Eye (tissue), 1 donor: ENCODE measurements around the gene NPAS3.

Experiments used
- DNase-seq: peaks from one replicate; pipeline ENCODE4 v3.0.0-alpha.2; 2015

The NPAS3 gene

DNA sequence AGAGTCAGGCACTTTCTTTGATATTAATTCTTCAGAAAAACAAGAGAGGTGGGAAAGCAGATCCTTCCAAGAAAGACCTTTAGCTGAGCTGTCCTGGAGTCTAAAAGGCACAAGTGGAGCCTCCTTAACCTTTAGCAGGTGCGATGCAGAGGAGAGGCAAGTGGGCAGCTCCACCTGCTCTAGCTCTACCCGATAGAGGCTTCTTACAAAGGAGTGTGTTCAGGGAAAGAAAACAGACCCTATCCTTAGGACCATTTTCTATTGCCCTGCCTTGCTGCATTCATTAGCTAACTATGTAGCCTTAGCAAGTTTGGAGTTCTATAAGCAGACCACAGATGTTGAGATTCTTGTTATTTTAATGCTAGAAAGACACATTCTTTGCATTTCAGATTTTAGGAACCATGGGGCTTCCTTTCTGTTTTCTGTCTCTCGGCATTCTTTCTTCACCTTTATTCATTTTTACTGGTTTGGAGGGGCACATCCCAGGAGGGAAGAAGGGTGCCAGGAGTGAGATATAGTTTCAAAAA is 797.7 kb downstream of the NPAS3 start:
- no peak for DNase-seq

DNA sequence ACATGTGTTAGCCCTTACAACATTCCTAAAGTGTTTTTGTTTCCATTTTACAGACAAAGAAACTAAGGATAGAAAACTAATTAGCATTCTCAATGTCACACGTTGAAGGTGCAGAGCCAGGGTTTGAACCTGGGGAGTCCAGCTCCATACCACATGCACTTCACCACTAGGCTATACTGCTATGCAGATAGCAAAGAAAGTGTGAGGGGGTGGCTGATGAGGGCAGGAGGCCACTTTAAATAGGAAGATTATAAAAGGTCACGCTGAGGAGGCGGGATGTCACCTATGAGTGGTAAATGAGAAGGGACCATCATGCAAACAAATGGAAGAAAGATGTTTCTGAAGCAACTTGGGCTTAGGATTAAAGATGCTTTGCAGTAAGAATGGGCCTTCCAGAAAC is 798.3 kb downstream of the NPAS3 start:
- no peak for DNase-seq

DNA sequence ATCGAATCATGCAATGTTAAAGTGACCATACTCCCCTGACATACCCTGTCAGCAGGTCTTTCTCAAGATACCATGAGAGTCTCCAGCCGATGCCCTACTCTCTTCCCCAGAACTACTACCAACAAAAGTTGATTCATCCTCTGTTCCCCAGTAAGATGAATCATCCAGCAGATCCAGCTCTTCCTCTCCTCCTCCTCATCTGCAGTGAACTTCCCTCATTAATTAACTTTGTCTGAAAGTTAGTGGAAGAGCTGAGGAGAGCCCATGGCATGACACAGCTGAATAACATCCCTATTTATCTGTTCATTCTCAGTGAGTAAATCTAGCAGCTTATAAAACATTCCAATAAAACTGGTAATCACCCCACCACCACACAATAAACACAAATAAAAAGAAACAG is 798.8 kb downstream of the NPAS3 start:
- no peak for DNase-seq

DNA sequence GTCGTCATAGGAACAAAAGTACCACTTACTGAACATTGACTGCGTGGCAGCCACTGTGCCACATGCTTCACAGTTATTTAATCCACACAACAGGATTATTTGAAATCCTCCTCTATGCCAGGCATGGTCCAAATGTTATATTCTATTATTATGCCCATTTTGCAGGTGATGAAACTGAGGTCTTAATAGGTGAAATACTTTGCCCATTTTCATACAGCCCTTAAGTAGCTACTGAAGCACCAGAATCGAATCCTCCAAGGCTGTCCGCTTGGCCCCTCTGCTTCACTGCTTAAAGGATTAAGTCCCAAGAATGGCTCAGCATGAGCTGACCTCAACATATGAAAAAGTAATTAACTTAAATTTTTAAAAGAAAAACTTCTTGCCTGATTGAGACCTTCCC is 799.4 kb downstream of the NPAS3 start:
- peak; percentile 28 for DNase-seq

DNA sequence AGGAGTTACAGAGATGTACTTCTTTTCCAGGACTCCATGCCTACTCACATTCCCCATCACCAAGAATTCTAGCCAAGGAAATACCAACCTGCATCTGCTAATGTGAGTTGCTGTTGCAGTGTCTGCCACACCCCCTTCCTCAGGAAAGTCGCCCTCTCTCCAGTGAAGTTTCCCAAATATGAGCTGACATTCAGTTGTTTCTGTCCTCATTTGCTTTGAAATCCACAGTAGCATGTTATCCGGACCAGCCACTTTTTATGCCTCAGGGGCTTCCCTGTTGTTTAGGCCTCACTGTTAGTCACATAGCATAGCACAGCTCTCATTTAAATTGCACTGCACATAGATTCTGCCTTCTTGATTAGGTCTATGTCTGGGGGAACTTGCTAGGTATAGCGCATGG is 799.8 kb downstream of the NPAS3 start:
- DNase-seq, result peak; percentile 77

DNA sequence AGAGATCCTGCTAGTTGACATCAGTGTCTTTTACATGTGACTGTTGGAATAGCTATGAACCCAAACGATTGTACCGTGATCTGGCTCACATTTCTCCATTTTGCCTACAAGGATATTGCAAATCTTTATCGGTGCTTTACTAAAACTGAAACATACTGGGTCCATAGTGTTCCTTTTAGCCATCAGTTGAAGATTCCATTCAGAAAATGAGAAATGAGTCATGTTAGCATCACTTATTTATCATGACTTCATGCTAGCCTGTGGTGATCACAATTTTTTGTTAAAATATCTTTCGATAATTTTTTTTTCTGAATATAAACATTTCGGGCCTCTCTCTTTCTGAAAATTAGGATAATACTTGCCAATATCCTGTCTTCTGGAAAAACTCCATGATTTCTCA is 801.9 kb downstream of the NPAS3 start:
- DNase-seq, result no peak

DNA sequence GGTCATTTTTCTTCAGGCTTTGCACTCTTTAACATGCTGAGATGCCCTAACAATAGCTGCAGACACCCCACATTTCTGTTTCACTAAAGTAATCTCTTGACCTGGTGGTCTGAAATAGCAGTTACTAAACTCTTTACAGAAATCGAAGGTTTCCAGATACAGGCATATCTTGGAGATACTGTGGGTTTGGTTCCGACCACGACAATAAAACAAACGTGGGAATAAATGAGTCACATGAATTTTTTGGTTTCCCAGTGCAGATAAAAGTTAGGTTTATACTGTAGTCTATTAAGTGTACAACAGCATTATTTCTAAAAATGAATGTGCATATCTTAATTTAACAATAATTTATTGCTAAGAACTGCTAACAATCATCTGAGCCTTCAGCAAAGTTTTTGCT is 803.5 kb downstream of the NPAS3 start:
- no peak for DNase-seq

DNA sequence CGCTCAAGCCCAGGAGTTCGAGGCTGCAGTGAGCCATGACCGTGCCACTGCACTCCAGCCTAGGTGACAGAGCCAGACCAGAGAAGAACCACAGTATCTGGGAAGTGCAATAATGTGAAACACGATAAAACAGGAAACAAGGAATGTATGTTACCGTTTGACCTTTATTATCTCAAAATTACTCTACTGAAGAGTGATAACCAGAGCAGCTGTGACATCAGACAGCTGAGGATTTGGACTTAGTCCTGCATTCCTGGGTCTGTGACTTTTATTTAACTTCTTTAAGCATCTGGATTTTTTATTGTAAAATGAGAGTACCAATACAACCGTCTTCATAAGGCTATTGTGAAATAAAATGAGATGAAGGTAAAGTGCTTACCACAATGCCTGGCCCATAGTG is 806.5 kb downstream of the NPAS3 start:
- DNase-seq, result no peak

DNA sequence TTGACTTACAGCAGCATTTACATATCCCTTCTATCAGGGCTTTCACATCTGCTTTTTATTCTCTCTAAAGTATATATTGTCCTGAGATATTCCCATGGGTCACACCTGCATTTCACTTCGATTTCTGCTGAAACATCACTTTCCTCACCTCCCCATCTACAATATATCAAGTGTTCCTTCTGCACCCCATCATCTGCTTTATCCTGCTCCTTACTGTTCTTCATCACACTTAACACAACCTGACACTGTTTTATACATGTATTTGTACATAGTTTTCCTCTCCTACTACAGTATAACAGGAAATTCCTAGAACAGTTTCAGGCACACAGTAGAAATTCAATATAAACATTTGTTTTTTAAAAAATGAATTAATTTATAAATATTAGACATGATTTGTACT is 809.1 kb downstream of the NPAS3 start:
- DNase-seq, result no peak

DNA sequence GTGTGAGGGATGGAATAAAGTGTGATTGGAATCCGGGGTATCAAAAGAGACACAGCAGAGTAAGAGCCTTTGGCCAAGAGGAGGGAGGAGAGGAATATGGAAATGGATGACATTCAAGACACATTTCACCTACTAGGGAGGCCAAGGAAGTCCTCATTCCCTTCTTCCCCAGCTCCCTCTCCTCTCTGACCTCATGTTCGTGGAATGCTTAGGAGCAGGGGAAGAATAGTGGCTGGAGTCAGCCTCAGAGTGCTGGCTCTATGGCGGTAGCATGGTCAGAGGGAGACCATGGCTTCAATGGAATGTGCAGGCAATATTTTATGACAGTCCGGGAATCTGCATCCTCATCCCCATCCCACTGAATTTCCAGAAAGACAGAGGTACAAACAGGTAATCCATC is 815.6 kb downstream of the NPAS3 start:
- no peak for DNase-seq

DNA sequence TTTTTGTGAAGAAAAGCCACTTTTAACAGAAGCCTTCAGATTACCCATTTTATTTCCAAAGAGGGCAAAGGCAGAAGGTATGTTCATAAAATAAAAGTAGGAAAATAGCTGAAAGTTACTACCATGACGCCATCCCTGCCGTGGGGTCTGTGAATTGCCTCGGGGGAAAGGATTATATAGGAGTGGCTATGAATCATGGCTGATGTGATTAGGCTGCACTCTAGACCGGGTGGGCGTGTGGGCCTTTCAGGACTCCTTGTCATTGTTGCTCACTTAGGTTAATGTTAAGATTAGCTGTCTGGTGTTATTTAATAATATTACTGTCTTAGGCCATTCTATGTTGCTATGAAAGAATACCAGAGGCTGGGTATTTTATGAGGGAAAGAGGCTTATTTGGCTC is 816.7 kb downstream of the NPAS3 start:
- DNase-seq, result no peak

DNA sequence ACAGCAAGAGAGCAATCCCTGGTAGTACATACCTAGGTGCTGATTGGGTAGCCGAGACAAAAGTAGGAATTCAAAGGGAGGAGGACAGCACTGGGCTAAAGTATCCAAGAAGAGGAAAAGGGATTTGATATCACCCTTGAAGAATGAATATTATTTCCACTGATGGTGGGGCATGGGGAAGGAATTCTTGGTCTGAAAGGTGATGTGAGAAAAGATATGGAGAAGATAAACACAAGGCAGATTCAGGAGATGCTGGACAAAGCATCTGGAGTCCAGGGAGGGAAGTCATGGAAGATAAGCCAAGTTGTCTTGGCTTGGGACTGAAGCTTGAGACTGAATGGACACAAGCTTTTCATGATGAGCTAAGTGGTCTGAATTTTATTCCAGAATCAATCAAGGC is 818.2 kb downstream of the NPAS3 start:
- DNase-seq, result no peak

DNA sequence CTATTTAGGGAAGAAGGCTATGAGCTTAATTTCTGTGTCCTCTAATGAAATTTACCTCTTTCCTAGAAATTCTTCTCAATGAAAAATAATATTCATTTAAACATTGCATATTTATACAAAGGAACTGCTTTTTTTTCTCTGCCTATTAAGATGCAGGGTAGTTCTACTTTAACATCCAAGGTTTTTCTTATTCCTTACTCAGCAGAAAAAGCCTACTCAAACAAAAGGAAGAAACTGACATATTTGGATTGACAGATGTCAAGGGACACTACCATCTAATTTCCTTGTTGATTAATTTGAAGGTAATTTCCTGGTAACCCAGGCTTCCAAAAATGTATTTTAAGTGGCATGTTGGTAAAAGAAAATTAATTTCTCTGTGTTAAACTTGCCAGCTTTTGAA is 819.9 kb downstream of the NPAS3 start:
- no peak for DNase-seq

DNA sequence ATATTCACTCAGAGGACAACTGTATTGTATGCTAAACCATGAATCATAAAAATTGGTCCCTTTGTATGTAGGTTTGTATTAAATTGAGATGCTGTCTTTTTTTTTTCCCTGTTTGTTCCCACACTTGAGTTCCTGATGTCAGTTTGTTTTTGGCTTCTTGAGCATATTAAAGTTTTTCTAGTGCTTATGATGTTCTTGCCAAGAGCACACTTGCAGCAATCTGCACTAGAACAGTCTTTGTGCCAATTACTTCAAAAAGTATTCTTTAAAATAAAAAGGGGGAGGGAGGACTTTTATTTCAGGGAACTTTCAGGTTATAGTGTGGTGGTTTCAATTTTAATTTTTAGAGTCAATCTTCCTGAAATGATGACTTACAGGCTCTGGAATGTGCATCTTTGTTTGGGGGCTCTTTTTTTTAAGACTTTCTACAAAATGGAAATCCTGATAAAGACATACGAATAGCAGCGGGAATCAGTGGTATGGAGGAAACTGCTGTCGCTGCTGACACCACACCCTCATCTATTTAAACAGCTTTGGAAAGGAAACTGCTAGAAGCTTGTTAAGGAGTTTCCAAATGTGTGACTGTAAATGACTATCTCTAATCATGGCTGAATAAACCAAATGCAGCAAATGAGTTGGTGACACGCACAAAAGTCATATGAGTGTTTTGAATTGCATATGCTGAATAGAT is 823.6 kb downstream of the NPAS3 start:
- no peak for DNase-seq

DNA sequence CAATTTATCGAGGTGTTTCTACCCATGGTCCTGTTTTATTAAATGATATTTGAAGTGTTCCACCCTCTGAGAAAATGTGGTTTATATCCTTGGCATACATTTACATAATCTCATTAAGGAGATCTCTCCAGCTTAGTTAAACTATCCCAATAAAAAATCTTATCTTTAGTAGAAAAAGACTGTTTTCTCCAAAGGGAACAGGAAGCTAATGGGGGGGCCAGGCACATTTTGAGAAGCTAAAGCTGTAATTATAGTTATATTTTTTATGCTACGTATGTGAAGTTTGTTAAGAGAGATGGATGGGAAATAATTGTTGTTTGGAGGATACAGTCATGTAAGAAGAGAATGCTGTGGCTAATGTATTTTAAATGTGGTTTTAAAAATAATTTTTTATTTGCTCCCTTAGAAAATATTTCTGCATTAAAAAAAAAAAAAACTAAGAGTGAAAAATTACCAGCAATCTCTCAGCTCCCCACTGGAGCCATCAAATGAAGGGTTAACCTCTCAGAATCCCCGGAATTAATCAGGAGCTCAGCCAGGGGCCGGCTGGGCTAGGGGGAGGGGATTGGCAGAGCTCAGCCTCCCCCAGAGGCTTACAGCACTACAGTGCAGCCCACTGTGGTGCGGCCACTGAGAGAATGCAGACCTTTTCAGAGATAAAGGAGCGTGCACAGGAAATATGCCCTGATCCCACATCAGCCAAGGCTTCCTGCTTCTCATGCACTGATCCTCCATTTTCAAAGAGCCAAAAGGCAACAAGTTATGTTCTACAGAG is 826.4 kb downstream of the NPAS3 start:
- DNase-seq, result peak; percentile 84

DNA sequence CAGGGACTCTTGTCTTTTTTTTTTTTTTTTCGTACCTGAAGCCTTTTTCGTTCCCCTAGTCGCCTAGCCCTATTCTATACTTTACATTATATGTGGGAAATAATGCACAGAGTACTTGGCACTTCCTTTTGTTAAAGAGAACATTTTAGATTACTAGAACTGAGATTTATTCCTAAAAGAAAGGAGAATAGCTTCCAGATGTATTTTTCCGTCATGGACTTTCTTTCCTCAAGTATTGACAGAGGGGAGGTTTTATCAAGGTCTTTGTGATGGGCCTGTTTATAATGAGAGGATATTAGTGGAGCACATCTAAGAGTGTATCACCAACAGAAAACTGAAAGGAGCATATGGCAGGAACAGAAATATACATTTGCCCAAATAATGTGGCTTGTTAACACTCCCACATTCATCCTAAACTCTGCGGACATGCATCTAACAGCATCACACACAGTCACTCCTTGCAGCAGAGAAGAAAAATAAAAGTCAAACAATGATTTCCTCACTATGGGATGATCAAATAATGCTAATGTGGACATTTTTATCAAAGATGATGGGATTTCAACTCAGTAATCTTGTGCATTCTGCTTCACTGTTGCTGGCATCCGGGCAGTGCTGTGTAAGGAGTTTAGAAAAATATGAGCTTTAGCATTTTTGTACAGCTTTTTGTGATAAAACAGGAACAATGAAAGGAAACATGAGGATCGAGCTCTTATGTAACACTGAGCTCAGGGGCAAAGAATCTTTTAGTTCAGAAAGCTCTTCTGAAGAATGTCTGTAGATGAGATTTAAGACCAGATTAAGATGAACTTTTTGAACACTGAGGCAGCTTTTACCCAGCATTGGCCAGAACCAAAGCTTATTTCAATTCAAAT is 829.1 kb downstream of the NPAS3 start:
- no peak for DNase-seq

DNA sequence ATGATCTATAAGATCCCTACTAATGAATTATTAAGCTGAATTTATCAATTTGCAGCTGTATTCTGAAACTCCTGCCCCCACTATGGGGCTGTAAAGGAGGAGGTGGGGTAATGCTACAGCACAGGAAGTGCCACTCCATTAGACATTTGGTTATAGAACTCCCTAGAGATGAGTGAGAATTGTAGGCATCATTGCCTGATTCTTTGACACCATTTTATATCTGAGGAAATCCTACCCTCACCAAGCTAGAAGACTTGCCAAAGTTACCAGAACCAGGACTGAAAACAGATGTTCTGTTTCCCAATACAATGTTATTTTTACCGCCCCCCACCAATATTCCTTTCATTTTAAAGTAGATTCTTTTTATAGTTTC is 829.8 kb downstream of the NPAS3 start:
- DNase-seq, result no peak

DNA sequence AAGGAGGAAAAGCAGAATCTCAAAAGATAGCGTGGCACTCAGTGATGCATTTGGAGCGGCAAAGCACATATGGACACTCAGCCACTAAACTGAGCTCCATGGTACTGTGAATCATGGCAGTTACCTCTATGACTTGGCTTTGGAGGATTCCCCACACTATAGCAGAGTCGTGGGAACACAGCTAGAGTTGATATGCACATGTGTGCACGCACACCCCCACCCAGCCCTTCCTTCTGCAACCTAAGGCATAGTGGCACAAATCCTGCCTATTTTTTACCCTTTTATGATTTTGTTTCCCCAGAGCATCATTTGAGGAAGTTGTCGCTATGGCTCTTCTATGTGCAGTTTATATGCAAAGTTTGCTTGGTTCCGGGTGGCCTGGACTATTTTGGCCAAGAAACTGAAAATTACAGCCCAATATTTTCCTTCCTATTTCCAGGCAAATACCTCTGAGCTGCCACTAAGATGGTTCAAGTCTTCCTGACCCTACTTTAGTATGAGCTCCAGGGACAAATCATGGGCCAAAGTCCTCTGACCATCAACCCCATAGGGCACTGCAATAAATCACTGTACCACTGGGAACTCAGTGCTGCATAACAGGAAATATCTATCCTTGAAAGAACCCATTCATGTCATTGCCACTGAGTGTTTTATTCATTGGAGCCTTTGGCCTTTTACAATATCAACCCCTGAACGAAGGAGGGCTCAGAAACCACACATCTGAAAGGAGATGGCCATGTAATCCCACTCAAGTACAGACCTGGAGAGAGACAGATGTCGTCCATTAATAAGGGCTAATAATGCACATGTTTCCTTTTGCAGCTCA is 834.7 kb downstream of the NPAS3 start:
- DNase-seq, result no peak

DNA sequence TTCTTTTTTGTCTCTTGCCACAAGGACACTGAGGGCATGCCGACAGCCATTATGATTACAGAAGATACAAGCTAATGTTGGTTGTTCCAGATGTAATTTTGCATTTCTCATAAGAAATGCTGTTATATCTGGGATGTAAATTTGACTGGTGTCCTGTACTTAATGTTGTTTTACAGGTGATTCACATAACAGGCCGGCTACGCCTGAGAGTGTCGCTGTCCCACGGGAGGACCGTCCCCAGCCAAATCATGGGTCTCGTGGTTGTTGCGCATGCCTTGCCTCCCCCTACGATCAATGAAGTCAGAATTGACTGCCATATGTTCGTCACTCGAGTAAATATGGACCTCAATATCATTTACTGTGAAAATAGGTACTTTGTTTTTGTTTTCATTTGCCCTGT is 835.5 kb downstream of the NPAS3 start:
- DNase-seq, result no peak

DNA sequence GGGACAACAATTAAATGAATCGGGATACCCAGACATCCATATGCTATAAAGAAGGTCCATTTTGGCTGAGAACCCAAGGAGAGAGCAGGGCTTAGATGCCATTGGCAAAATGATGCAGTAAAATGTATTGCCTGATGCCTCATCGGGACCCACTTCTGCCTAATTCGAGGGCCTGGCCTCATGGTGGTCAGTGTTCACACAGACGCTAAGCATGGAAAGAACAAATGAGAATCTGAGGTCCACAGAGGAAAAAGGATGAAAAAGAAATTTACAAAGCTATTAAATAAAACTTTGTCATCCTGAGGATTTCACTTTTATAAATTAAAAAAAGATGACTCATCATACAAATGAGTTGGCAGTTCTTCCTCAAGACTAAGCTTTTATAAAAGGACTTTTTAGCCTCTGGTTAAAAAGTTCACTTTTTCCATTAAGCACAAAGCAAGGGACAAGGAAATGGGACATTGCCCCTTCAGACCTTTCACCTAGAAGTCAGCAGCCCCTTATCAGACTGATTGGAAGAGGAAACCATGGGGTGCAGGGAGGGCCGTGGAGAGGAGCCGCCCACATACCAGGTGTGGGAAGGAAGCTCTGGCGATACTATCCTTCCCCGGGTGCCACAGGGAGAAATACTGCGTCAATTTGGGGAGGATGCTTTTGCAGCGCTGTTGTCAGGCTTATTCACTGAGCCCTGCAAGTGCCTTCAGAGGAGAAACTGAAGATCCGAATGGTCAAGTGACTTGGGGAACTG is 836.2 kb downstream of the NPAS3 start:
- DNase-seq, result no peak

DNA sequence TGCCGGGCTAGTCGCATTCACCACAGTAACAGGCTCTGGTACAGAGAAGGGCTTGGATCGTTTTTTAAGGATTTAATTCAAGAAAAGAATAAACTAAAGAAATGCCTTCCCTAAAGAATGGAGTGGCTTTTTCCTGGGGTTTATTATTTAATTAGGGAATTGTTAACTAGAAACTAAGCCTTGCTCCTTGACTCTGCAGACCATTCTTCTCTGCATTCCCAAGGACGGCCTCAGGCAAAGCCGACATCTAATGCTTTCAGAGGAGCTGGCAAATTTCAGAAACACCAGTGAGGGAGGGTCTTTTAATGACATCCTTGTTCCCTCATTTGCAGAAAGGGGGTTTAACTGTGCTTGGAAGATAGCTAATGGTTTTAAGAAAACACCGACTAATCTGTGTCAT is 838.2 kb downstream of the NPAS3 start:
- no peak for DNase-seq

DNA sequence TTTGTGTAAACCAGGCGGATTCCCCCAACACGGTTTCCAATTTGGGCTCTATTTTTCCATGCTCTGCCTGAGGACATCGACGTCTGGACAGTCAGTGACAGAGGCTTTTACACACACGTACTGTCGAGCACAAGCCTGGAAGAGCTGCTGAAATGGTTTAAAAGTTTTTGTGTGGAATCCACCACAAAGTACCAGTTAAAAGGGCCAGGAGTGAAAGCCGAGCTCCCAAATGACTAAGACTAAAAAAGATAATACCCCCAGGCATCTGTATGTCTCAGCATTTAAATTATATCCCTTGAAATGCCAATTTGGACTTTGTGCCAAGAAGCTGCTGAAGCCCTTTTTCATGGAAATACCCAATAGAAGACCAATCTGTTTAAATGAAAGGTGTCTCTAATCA is 839.0 kb downstream of the NPAS3 start:
- DNase-seq, result no peak
